Kidney epithelial cell (primary cell): Measurements from ENCODE around the gene PACS2. TPM values are rescaled to one million over a fixed set of nuclear protein-coding genes. Genes with fewer than 3 reads are reported as not detected.

Experiments used
- DNase-seq: peaks from one replicate; pipeline ENCODE4 v3.0.0-alpha.2; 2010; ENCODE audit warnings: low read depth
- H3K27me3 ChIP-seq: 2 replicates; pipeline ENCODE4 v1.6.0; 2011; ENCODE audit warnings: low read length; ENCODE audit not compliant: control insufficient read depth, insufficient read depth
- H3K36me3 ChIP-seq: 2 replicates; pipeline ENCODE4 v1.5.1; 2011; ENCODE audit warnings: low read length; ENCODE audit not compliant: control insufficient read depth, insufficient read depth
- H3K4me3 ChIP-seq: 2 replicates; pipeline ENCODE4 v1.5.1; 2011; ENCODE audit warnings: low read depth, mild to moderate bottlenecking, control low read depth, low read length
- CTCF ChIP-seq: IDR thresholded peaks from 2 replicates; pipeline ENCODE4 v1.5.1; 2011; ENCODE audit warnings: mild to moderate bottlenecking, moderate library complexity, low read length, control low read depth, inconsistent platforms; ENCODE audit not compliant: insufficient read depth, poor library complexity, severe bottlenecking
- total RNA-seq: library from RNA; depleted of rRNA; stranded (reverse); fragments of >200 nt; gene quantifications from 2 replicates; pipeline ENCODE4 v1.2.3, GENCODE V29; 2015

Gene PACS2
- total RNA-seq, 1 donor from 2014 or later = 105 TPM

- Histone ChIP-seq H3K27me3 (no peaks in the 10 kb centered on the region), H3K36me3 (no peaks in the 10 kb centered on the region), H3K4me3 (no peak overlapping the region)
- no peak for DNase-seq
- no peak for TF ChIP-seq CTCF
Observed at GRCh38 chr14:105389976-105390848, 75.7 kb downstream of the PACS2 start.

GRCh38 chr14:105390849-105391500 is 76.4 kb downstream of the PACS2 start:
- H3K27me3 ChIP-seq = no peaks in the 10 kb centered on the region
- TF ChIP-seq CTCF = no peak
- no peak overlapping the region for H3K4me3 ChIP-seq
- DNase-seq = no peak
- H3K36me3 ChIP-seq = no peaks in the 10 kb centered on the region

GRCh38 chr14:105391541-105391940 is 77.0 kb downstream of the PACS2 start:
- H3K36me3 ChIP-seq = no peaks in the 10 kb centered on the region
- no peak overlapping the region for H3K4me3 ChIP-seq
- H3K27me3 ChIP-seq = no peaks in the 10 kb centered on the region
- no peak for TF ChIP-seq CTCF
- DNase-seq = no peak

GRCh38 chr14:105392131-105393090 is 77.9 kb downstream of the PACS2 start:
- TF ChIP-seq CTCF = no peak
- DNase-seq = no peak
- Histone ChIP-seq H3K36me3 (no peaks in the 10 kb centered on the region), H3K27me3 (no peaks in the 10 kb centered on the region), H3K4me3 (no peak overlapping the region)

- DNase-seq = no peak
- no peak for TF ChIP-seq CTCF
- Histone ChIP-seq H3K27me3 (no peaks in the 10 kb centered on the region), H3K36me3 (no peaks in the 10 kb centered on the region), H3K4me3 (no peak overlapping the region)
Observed at GRCh38 chr14:105393151-105393550, 78.6 kb downstream of the PACS2 start.
